ENCODE data around the gene PRLH. TPM values are rescaled to one million over a fixed set of nuclear protein-coding genes. Genes with fewer than 3 reads are reported as not detected.
"Not testable (repeated sequence)": the region's sequence is repeated elsewhere in the genome, so short reads cannot be mapped to it uniquely, and the experiment has no call there.

The PRLH gene
- total RNA-seq, 1 donor from 2014 or later: not detected

- intact Hi-C loops (cut with micrococcal nuclease): loop anchor here (2.0 kb wide), 1 partner anchor 163 kb away; no protein-coding TSS in a partner anchor
These were observed 15.0 kb downstream of the PRLH start for GRCh38 chr2:237581326-237581725.

- intact Hi-C loops (cut with micrococcal nuclease): loop anchor here (2.0 kb wide), 1 partner anchor 163 kb away; no protein-coding TSS in a partner anchor
These were observed 15.7 kb downstream of the PRLH start for GRCh38 chr2:237581751-237582746.

GRCh38 chr2:237583385-237584295 is 17.3 kb downstream of the PRLH start:
- intact Hi-C loops (cut with micrococcal nuclease): no loop called here

- intact Hi-C loops (cut with micrococcal nuclease): no loop called here
These were observed 19.3 kb downstream of the PRLH start for GRCh38 chr2:237585590-237586221.

GRCh38 chr2:237588044-237588696 is 21.8 kb downstream of the PRLH start:
- intact Hi-C loops (cut with micrococcal nuclease): no loop called here

- intact Hi-C loops (cut with micrococcal nuclease): no loop called here
These were observed 24.1 kb downstream of the PRLH start, which contains the start of gene RAB17 for GRCh38 chr2:237590272-237591140. Gene RAB17 (minus strand): TSS chr2:237590734. CDS start chr2:237586154, 4,580 bp downstream.

GRCh38 chr2:237591141-237591881 is 24.9 kb downstream of the PRLH start:
- intact Hi-C loops (cut with micrococcal nuclease): no loop called here

GRCh38 chr2:237592425-237592980 is 26.1 kb downstream of the PRLH start:
- intact Hi-C loops (cut with micrococcal nuclease): no loop called here

- intact Hi-C loops (cut with micrococcal nuclease): no loop called here
These were observed 26.7 kb downstream of the PRLH start for GRCh38 chr2:237593036-237593435.

GRCh38 chr2:237593596-237594320 is 27.4 kb downstream of the PRLH start:
- intact Hi-C loops (cut with micrococcal nuclease): no loop called here

GRCh38 chr2:237594514-237594871 is 28.1 kb downstream of the PRLH start:
- intact Hi-C loops (cut with micrococcal nuclease): no loop called here

- intact Hi-C loops (cut with micrococcal nuclease): not testable (repeated sequence)
These were observed 29.6 kb downstream of the PRLH start for GRCh38 chr2:237595829-237596519.

- intact Hi-C loops (cut with micrococcal nuclease): no loop called here
These were observed 30.3 kb downstream of the PRLH start for GRCh38 chr2:237596520-237597195.

GRCh38 chr2:237597196-237598145 is 31.1 kb downstream of the PRLH start:
- intact Hi-C loops (cut with micrococcal nuclease): no loop called here

- intact Hi-C loops (cut with micrococcal nuclease): no loop called here
These were observed 32.3 kb downstream of the PRLH start for GRCh38 chr2:237598468-237599208.

Measured in T-helper 2 cell treated with Interferon-gamma antibody and Interleukin-4, amounts not matched to agents 100 ng/mL and 5 ng/mL, for 36 hours (primary cell).